Fibroblast of skin of back (primary cell): ENCODE data around the gene ABCC5.
"Not testable (repeated sequence)": the region's sequence is repeated elsewhere in the genome, so short reads cannot be mapped to it uniquely, and the experiment has no call there.

Source experiments
- DNase-seq: peaks from one replicate; pipeline ENCODE4 v3.0.0-alpha.2; 2013

Gene ABCC5

GRCh38 chr3:184016169-184016570 is 1.5 kb downstream of the ABCC5 start:
- DNase-seq, result no peak

- DNase-seq, result no peak
These were observed 2.2 kb downstream of the ABCC5 start for GRCh38 chr3:184015381-184016019.

DNA sequence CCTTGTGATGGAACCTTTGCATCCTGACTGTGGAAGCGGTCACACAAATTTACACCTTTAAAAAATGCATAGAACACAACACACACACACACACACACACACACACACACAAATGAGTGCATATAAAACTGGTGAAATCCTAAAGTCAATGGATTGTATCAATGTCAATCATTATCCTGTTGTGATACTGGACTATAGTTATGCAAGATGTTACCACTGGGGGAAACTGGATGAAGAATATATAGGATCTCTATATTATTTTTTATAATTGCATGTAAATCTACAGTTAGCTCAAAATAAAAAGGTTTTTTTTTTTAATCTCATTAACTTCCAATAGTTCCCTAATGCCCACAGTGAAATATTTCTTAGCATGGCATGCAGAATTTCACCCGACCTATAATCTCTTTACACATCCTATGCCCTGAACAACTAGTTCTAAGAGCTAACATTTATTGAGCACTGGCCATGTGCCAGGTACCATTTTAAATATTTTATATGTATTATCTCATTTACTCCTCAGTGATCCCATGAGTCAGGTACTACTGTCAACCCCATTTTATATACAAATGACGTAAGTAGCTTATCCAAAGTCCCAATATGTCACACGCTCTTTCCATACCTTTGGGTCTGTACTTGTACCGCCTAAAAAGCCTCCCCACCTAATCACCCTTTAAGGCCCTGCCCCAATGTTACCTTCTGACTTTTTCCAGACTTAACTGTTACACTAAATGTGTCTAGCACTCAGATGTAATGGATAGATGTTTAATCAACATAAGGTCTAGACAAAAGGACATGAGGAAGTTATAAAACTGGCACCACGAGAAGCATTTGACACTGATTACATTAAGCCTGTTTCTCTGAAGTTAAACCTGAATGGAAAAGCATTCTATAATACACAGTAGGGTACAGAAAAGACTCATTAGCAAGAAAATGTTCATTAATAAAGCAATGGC is 5.5 kb downstream of the ABCC5 start:
- no peak for DNase-seq

GRCh38 chr3:184011230-184011876 is 6.3 kb downstream of the ABCC5 start:
- no peak for DNase-seq

- DNase-seq, result no peak
These were observed 9.5 kb downstream of the ABCC5 start for GRCh38 chr3:184008161-184008560.

DNA sequence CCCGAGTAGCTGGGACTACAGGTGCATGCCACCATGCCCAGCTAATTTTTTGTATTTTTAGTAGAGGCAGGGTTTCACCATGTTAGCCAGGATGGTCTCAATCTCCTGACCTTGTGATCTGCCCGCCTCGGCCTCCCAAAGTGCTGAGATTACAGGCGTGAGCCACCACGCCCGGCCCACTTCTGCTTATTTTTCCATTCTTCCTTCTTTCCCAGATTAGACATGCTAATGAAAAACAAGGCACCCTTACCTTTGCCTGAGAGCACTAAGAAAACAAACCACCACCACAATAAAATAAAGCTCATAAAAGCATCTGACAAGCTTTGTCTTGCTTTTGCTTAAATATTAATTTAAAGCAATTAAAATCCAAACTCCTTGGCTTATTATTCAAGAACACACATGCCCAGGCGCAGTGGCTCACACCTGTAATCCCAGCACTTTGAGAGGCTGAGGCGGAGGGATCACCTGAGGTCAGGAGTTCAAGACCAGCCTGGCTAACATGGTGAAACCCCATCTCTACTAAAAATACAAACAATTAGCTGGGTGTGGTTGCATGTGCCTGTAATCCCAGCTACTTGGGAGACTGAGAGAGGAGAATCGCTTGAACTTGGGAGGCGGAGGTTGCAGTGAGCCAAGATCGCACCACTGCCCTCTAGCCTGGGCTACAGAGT is 10.4 kb downstream of the ABCC5 start:
- DNase-seq, result not testable (repeated sequence)

GRCh38 chr3:184005941-184006507 is 11.7 kb downstream of the ABCC5 start:
- no peak for DNase-seq

DNA sequence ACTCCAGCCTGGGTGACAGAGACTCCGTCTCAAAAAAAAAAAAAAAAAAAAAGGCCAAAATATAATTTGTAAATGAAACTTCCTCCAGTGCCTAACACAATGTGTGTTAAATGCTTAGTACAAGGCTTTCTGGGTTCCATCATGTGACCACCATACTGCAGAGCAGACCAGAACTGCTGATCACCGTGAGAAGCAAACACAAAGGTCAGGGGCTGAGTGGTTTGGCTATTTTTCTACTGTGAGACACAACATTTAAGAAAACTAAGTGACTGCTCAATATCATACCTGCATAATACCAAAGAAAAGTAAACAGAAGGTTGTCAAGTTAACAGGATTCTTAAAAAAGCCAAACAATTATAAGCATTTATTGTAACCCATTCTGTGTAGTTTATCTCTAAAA is 13.2 kb downstream of the ABCC5 start:
- DNase-seq, result no peak

DNA sequence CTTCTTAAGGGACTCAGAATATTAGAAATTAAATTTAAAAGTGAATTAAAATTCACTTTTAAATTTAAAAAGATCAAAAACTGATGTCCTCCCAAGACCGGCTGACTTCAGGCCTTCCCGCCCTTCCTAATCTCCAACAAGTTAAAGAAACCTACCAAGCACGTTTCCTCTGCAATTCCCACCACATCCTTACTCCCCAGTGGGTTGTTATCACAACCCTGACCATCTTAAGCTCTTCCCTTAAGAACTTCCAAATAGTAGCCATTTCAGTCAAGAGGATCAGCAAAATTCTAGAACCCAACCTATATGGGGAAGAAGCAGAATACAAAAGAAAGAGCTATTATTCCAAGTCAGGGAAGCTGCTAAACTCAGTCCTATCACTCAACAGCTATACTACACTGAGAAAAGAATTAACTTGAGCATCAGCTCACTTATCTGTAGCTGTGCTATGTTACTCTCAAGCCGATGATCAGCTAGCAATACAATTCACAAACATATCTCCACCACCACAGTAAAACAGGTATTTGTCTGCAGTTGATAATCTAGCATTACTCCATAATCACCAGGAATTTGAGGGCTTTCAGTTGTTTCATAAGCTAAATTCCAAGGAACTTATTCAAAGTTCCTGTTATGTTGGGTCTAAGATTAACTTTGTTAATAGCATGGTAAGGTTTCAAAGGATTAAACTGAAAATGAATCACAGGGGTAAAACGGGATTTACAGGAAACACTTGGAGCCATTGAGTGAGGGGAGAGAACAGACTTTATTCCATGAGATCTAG is 14.3 kb downstream of the ABCC5 start:
- peak; percentile 73 for DNase-seq

DNA sequence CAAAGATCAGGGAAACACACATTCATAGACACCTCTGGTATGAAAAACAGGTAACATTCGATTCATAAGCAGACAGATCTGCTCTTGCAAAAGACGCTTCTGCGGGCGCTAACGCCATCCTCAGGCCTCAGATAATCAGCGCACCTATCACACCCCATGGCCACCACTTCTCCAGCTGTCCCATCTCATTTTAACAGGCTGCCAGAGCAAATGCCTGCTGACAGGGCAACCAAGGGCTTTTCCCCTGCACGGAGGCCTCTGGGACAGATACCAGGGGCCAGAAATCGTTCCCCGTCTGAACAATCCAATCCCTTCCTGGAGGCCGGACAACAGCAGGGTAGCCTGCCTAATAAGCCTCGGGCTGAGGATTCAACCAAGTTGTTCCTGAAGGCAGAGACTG is 15.2 kb downstream of the ABCC5 start:
- no peak for DNase-seq

GRCh38 chr3:184001761-184002160 is 15.9 kb downstream of the ABCC5 start:
- no peak for DNase-seq

DNA sequence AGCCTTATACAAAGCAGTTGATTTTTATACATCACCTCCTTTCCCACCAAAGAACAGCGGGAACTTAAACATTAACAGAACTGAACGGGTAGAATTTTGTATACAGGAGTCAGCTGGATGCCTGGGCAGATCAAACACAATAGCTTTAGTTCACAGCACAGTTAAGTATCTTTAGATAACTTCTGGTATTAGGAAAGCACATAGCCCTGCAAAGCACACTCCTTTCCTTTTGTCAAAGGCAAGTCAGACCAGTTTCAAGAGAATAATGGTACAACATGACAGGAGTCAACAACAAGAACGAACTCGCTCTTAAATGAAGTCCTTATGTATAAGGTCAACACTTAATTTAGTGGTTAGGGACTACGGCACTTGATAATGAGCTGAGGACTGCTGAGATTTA is 26.3 kb downstream of the ABCC5 start:
- DNase-seq, result no peak

GRCh38 chr3:183988216-183988790 is 29.4 kb downstream of the ABCC5 start:
- peak; percentile 10 for DNase-seq

DNA sequence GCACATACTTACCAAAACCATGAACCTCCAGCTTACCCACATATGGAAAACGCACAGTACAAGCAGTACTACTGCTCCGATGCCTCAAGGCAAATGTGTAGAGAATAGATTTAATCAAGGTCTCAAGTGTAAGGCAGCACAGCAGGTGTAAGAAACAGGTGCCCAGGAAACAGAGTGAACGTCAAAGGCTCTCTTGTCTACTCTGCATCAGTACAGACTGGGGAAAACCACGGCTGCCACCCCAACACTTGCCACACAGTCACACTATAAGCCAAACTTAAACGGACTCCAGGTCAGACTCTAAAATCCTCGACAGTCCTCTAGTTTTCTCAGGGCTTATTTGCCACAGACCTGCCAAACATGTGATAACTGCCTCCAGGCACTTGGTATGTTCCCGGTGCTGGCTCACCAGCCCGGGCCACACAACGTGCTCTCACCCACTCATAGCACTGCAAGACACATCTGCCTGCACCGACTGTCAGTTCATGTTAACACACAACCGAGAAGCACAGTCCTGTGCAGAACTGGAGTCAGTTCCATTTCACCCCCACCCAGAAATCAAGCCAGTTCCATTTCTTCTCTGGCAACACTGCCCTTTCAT is 30.6 kb downstream of the ABCC5 start:
- DNase-seq, result no peak

- no peak for DNase-seq
These were observed 32.6 kb downstream of the ABCC5 start for GRCh38 chr3:183984749-183985729.

GRCh38 chr3:183984127-183984740 is 33.5 kb downstream of the ABCC5 start:
- DNase-seq, result no peak

- no peak for DNase-seq
These were observed 35.6 kb downstream of the ABCC5 start for GRCh38 chr3:183981990-183982644.

- no peak for DNase-seq
These were observed 37.3 kb downstream of the ABCC5 start for GRCh38 chr3:183980403-183980802.
